HepG2 (cell line): ENCODE measurements around the gene XPR1. TPM values are rescaled to one million over a fixed set of nuclear protein-coding genes. Genes with fewer than 3 reads are reported as not detected.

Experiments used
- ATAC-seq: fragments of 200-7000 bp; cut with Tn5 transposase; 3 replicates; pipeline ENCODE4 v1.9.1; 2020; ENCODE audit warnings: mild to moderate bottlenecking, moderate library complexity
- BruUV-seq: library from RNA; stranded (reverse); fragments of 400-500 nt; replicated peaks from 2 replicates; lab custom pipeline; 2021; lab: Mats Ljungman, UMichigan
- CTCF ChIA-PET: fragments of 300-600 bp; formaldehyde crosslinking; extraction: SDS; loops from one replicate; lab custom pipeline; 2021; ENCODE audit warnings: low total read pairs, inconsistent platforms, low intra/inter-chr PET ratio; lab: Yijun Ruan, JAX
- POLR2A ChIA-PET: fragments of 350-600 bp; sonication (Branson Sonifier 250); formaldehyde crosslinking; loops from one replicate; lab custom pipeline; 2020; ENCODE audit warnings: antibody characterized with exemption, inconsistent platforms; lab: Yijun Ruan, JAX
- DNase-seq: peaks from one replicate; pipeline ENCODE4 v3.0.0-alpha.2; 2015; ENCODE audit warnings: low spot score
- FAIRE-seq: peaks from 3 replicates; lab custom pipeline; 2011; peaks lifted over from hg19 to GRCh38; lab: Jason Lieb, UNC
- H2AFZ ChIP-seq: one replicate; pipeline ENCODE4 v1.6.1; 2011; ENCODE audit warnings: low read length, inconsistent platforms
- H3K27ac ChIP-seq: fragments of 300-600 bp; 3 replicates; pipeline ENCODE4 v1.8.0; 2011; ENCODE audit warnings: mixed run types, mild to moderate bottlenecking, mixed read lengths, low read length, inconsistent platforms; ENCODE audit not compliant: insufficient read depth; ENCODE audit errors: extremely low read length
- H3K27me3 ChIP-seq, 2 experiments: fragments of 200-600 bp in 1 of 2; 2 replicates in 1 of 2; 3 replicates in 1 of 2; pipeline versions ENCODE4 v1.6.0 to v1.8.0; 2011; ENCODE audit warnings: low read length in 2 of 2, mild to moderate bottlenecking in 2 of 2, moderate library complexity in 2 of 2, inconsistent platforms in 1 of 2; ENCODE audit not compliant: insufficient read depth in 2 of 2, control insufficient read depth in 1 of 2
- H3K36me3 ChIP-seq, 2 experiments: fragments of 200-600 bp in 1 of 2; replicated peaks in 1 of 2; 2 replicates in 1 of 2; 3 replicates in 1 of 2; pipeline versions ENCODE4 v1.5.1 to v1.8.0; 2011; ENCODE audit warnings: low read length in 2 of 2, inconsistent platforms in 1 of 2; ENCODE audit not compliant: insufficient read depth in 2 of 2, control insufficient read depth in 1 of 2
- H3K4me1 ChIP-seq: 2 replicates; pipeline ENCODE4 v1.5.1; 2012; ENCODE audit warnings: low read length, inconsistent platforms; ENCODE audit not compliant: insufficient read depth
- H3K4me2 ChIP-seq: 2 replicates; pipeline ENCODE4 v1.6.0; 2011; ENCODE audit warnings: low read depth, low read length, inconsistent platforms
- H3K4me3 ChIP-seq, 3 experiments: fragments of 200-600 bp in 1 of 3; sonication (generic), shearing (Covaris generic) in 1 of 3; replicated peaks in 1 of 3; 2 replicates each; pipeline ENCODE4 v1.5.1; 2011 to 2016; ENCODE audit warnings: low read length in 3 of 3, inconsistent platforms in 2 of 3, low read depth in 2 of 3, mild to moderate bottlenecking in 2 of 3, control low read depth in 1 of 3, mixed read lengths in 1 of 3; ENCODE audit not compliant: insufficient read depth in 1 of 3
- H3K79me2 ChIP-seq: one replicate; pipeline ENCODE4 v1.6.1; 2011; ENCODE audit warnings: low read length, inconsistent platforms; ENCODE audit not compliant: insufficient read depth
- H3K9ac ChIP-seq: 2 replicates; pipeline ENCODE4 v1.6.0; 2011; ENCODE audit warnings: mild to moderate bottlenecking, low read depth, low read length, inconsistent platforms; ENCODE audit not compliant: insufficient read depth
- H3K9me3 ChIP-seq: 2 replicates; pipeline ENCODE4 v1.5.1; 2012; ENCODE audit warnings: mild to moderate bottlenecking, low read length
- H4K20me1 ChIP-seq: 2 replicates; pipeline ENCODE4 v1.6.0; 2011; ENCODE audit warnings: inconsistent platforms, mild to moderate bottlenecking, low read length, moderate library complexity; ENCODE audit not compliant: insufficient read depth
- IRF2 ChIP-seq: IDR thresholded peaks from 2 replicates; pipeline ENCODE4 v1.6.1; 2018; ENCODE audit warnings: missing genetic modification reagents, missing compliant biosample characterization
- MLX ChIP-seq: IDR thresholded peaks from 2 replicates; pipeline ENCODE4 v1.6.1; 2016
- NFRKB ChIP-seq: fragments of 450-650 bp; IDR thresholded peaks from 2 replicates; pipeline ENCODE4 v1.6.1; 2017
- STAG1 ChIP-seq: sonication (generic); formaldehyde crosslinking; IDR thresholded peaks from 2 replicates; pipeline ENCODE4 v1.4.0; 2020; ENCODE audit warnings: missing genetic modification reagents
- TEAD3 ChIP-seq: optimal IDR thresholded peaks from 2 replicates; pipeline ENCODE3; 2016; ENCODE audit warnings: borderline replicate concordance
- YY1 ChIP-seq: IDR thresholded peaks from 2 replicates; pipeline ENCODE4 v1.6.1; 2011; ENCODE audit warnings: low read length, low read depth, moderate library complexity, mild to moderate bottlenecking; ENCODE audit not compliant: insufficient read depth, insufficient replicate concordance
- ZNF143 ChIP-seq: sonication (generic); formaldehyde crosslinking; IDR thresholded peaks from 2 replicates; pipeline ENCODE4 v1.4.0; 2020; ENCODE audit warnings: missing genetic modification reagents
- ZNF569 ChIP-seq: sonication (generic); formaldehyde crosslinking; IDR thresholded peaks from 2 replicates; pipeline ENCODE4 v1.5.0; 2020; ENCODE audit warnings: mild to moderate bottlenecking, missing genetic modification reagents, moderate library complexity, borderline replicate concordance
- ZNF619 ChIP-seq: sonication (generic); formaldehyde crosslinking; IDR thresholded peaks from 2 replicates; pipeline ENCODE4 v1.4.0; 2020; ENCODE audit warnings: mild to moderate bottlenecking, missing genetic modification reagents
- ZNF678 ChIP-seq: sonication (generic); formaldehyde crosslinking; IDR thresholded peaks from 2 replicates; pipeline ENCODE4 v1.4.0; 2020; ENCODE audit warnings: mild to moderate bottlenecking, missing genetic modification reagents
- WGBS: methylation state at CpG from one replicate; pipeline ENCODE4 v1.1.6; 2017; ENCODE audit warnings: low lambda C conversion rate; 5-methylcytosine and 5-hydroxymethylcytosine counted together
- in situ Hi-C: cut with HindIII; loops from 2 replicates; pipeline ENCODE4 v1.10.0; 2017; ENCODE audit warnings: low pct_unique_long_range_greater_than_20kb; ENCODE audit not compliant: extremely low pct_ligation_motif_present
- intact Hi-C: fragments of 100-400 bp; cut with micrococcal nuclease; formaldehyde crosslinking; loops from one replicate; pipeline ENCODE4 v1.10.0; 2022; ENCODE audit not compliant: unreplicated experiment
- polyA plus RNA-seq, 8 experiments: library from polyadenylated mRNA; depleted of rRNA in 3 of 8; stranded (reverse) in 7 of 8; unstranded in 1 of 8; fragments of >200 nt; fragmentation: Illumina TruSeq in 4 of 8; extraction: Trizol in 4 of 8; gene quantifications; 2 replicates each; pipeline versions ENCODE4 v1.2.1 to v1.2.3, GENCODE V29; 2011 to 2016; ENCODE audit warnings: low read depth in 4 of 8, missing spikeins in 1 of 8, mixed read lengths in 1 of 8; ENCODE audit not compliant: insufficient read depth in 1 of 8
- total RNA-seq, 5 experiments: library from RNA; depleted of rRNA; stranded (reverse); fragments of >200 nt; fragmentation: Illumina TruSeq; extraction: Trizol; gene quantifications; 2 replicates each; pipeline ENCODE4 v1.2.3, GENCODE V29; 2016; ENCODE audit warnings: low read depth in 1 of 5
- TF ChIP-seq, protein P1 (sequence below): sonication (generic); formaldehyde crosslinking; IDR thresholded peaks from 2 replicates; pipeline ENCODE4 v1.4.0; 2020; ENCODE audit warnings: mild to moderate bottlenecking, missing genetic modification reagents, borderline replicate concordance
- TF ChIP-seq, protein P2 (sequence below): sonication (generic); formaldehyde crosslinking; IDR thresholded peaks from 2 replicates; pipeline ENCODE4 v1.4.0; 2020; ENCODE audit warnings: mild to moderate bottlenecking, missing genetic modification reagents
- TF ChIP-seq, protein P3 (sequence below): IDR thresholded peaks from 2 replicates; pipeline ENCODE4 v1.6.1; 2016; ENCODE audit warnings: low read depth, missing genetic modification reagents, missing compliant biosample characterization
- TF ChIP-seq, protein P4 (sequence below): sonication (generic); formaldehyde crosslinking; IDR thresholded peaks from 2 replicates; pipeline ENCODE4 v1.9.0; 2022; ENCODE audit warnings: missing genetic modification reagents, mild to moderate bottlenecking, borderline replicate concordance

The XPR1 gene
- total and polyA plus RNA-seq, 2 of the 13 experiments (the other 11 are each of a cell fraction or from before 2014, with no cell fraction given), result 22.3 to 23.6 TPM

GRCh38 chr1:180698580-180698979, 66.8 kb downstream of the XPR1 start:
- Histone ChIP-seq H3K4me3 (no peak overlapping the region), H3K9ac (no peak overlapping the region), H3K79me2 (peaks cover 2% of the 10 kb centered on the region), H3K27ac (no peak overlapping the region), H3K4me2 (no peak overlapping the region), H3K36me3 (no peaks in the 10 kb centered on the region), H2AFZ (no peak overlapping the region), H3K9me3 (peaks cover 14% of the 10 kb centered on the region), H4K20me1 (no peaks in the 10 kb centered on the region), H3K4me1 (no peaks in the 10 kb centered on the region), H3K27me3 (no peaks in the 10 kb centered on the region)
- DNase-seq (no peak), ATAC-seq (no peak), FAIRE-seq (no peak)
- intact Hi-C loops (no loop called here), in situ Hi-C loops (no loop called here)
- ChIA-PET POLR2A (no interaction called here), CTCF (no interaction called here)
- WGBS, result 91% methylated on average over 1 of the region's 1 CpG
- BruUV-seq, result no TSS peak
- TF ChIP-seq ZNF619 (CRISPR knock-in tag), result no peak
- TF ChIP-seq, protein P1, sequence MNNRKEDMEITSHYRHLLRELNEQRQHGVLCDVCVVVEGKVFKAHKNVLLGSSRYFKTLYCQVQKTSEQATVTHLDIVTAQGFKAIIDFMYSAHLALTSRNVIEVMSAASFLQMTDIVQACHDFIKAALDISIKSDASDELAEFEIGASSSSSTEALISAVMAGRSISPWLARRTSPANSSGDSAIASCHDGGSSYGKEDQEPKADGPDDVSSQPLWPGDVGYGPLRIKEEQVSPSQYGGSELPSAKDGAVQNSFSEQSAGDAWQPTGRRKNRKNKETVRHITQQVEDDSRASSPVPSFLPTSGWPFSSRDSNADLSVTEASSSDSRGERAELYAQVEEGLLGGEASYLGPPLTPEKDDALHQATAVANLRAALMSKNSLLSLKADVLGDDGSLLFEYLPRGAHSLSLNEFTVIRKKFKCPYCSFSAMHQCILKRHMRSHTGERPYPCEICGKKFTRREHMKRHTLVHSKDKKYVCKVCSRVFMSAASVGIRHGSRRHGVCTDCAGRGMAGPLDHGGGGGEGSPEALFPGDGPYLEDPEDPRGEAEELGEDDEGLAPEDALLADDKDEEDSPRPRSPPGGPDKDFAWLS (CRISPR knock-in tag), result no peak
- TF ChIP-seq, protein P2, sequence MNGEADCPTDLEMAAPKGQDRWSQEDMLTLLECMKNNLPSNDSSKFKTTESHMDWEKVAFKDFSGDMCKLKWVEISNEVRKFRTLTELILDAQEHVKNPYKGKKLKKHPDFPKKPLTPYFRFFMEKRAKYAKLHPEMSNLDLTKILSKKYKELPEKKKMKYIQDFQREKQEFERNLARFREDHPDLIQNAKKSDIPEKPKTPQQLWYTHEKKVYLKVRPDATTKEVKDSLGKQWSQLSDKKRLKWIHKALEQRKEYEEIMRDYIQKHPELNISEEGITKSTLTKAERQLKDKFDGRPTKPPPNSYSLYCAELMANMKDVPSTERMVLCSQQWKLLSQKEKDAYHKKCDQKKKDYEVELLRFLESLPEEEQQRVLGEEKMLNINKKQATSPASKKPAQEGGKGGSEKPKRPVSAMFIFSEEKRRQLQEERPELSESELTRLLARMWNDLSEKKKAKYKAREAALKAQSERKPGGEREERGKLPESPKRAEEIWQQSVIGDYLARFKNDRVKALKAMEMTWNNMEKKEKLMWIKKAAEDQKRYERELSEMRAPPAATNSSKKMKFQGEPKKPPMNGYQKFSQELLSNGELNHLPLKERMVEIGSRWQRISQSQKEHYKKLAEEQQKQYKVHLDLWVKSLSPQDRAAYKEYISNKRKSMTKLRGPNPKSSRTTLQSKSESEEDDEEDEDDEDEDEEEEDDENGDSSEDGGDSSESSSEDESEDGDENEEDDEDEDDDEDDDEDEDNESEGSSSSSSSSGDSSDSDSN (CRISPR knock-in tag), result no peak
- TF ChIP-seq TEAD3 (CRISPR knock-in tag), result no peak
- TF ChIP-seq STAG1 (CRISPR knock-in tag), result no peak
- TF ChIP-seq, protein P3, sequence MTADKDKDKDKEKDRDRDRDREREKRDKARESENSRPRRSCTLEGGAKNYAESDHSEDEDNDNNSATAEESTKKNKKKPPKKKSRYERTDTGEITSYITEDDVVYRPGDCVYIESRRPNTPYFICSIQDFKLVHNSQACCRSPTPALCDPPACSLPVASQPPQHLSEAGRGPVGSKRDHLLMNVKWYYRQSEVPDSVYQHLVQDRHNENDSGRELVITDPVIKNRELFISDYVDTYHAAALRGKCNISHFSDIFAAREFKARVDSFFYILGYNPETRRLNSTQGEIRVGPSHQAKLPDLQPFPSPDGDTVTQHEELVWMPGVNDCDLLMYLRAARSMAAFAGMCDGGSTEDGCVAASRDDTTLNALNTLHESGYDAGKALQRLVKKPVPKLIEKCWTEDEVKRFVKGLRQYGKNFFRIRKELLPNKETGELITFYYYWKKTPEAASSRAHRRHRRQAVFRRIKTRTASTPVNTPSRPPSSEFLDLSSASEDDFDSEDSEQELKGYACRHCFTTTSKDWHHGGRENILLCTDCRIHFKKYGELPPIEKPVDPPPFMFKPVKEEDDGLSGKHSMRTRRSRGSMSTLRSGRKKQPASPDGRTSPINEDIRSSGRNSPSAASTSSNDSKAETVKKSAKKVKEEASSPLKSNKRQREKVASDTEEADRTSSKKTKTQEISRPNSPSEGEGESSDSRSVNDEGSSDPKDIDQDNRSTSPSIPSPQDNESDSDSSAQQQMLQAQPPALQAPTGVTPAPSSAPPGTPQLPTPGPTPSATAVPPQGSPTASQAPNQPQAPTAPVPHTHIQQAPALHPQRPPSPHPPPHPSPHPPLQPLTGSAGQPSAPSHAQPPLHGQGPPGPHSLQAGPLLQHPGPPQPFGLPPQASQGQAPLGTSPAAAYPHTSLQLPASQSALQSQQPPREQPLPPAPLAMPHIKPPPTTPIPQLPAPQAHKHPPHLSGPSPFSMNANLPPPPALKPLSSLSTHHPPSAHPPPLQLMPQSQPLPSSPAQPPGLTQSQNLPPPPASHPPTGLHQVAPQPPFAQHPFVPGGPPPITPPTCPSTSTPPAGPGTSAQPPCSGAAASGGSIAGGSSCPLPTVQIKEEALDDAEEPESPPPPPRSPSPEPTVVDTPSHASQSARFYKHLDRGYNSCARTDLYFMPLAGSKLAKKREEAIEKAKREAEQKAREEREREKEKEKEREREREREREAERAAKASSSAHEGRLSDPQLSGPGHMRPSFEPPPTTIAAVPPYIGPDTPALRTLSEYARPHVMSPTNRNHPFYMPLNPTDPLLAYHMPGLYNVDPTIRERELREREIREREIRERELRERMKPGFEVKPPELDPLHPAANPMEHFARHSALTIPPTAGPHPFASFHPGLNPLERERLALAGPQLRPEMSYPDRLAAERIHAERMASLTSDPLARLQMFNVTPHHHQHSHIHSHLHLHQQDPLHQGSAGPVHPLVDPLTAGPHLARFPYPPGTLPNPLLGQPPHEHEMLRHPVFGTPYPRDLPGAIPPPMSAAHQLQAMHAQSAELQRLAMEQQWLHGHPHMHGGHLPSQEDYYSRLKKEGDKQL (CRISPR knock-in tag), result no peak
- TF ChIP-seq, protein P4, sequence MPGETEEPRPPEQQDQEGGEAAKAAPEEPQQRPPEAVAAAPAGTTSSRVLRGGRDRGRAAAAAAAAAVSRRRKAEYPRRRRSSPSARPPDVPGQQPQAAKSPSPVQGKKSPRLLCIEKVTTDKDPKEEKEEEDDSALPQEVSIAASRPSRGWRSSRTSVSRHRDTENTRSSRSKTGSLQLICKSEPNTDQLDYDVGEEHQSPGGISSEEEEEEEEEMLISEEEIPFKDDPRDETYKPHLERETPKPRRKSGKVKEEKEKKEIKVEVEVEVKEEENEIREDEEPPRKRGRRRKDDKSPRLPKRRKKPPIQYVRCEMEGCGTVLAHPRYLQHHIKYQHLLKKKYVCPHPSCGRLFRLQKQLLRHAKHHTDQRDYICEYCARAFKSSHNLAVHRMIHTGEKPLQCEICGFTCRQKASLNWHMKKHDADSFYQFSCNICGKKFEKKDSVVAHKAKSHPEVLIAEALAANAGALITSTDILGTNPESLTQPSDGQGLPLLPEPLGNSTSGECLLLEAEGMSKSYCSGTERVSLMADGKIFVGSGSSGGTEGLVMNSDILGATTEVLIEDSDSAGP (CRISPR knock-in tag), result no peak
- TF ChIP-seq MLX, result no peak
- TF ChIP-seq ZNF569, result no peak
- no peak for TF ChIP-seq NFRKB
- no peak for TF ChIP-seq ZNF678
- no peak for TF ChIP-seq YY1
- no peak for TF ChIP-seq ZNF143 (CRISPR knock-in tag)
- no peak for TF ChIP-seq IRF2 (CRISPR knock-in tag)
